DND-41 (cell line): Measurements from ENCODE around the gene KPTN.

Source experiments
- EZH2 ChIP-seq: IDR thresholded peaks from 3 replicates; pipeline ENCODE4 v1.6.1; 2012; ENCODE audit warnings: borderline replicate concordance, low read depth, mild to moderate bottlenecking, moderate library complexity, low read length, inconsistent platforms; ENCODE audit not compliant: severe bottlenecking
- TF ChIP-seq, protein P1 (sequence below): IDR thresholded peaks from 2 replicates; pipeline ENCODE4 v1.5.1; 2012; ENCODE audit warnings: borderline replicate concordance, low read length, moderate library complexity, mild to moderate bottlenecking; ENCODE audit not compliant: poor library complexity, severe bottlenecking; ENCODE audit errors: extremely low read depth

DNA sequence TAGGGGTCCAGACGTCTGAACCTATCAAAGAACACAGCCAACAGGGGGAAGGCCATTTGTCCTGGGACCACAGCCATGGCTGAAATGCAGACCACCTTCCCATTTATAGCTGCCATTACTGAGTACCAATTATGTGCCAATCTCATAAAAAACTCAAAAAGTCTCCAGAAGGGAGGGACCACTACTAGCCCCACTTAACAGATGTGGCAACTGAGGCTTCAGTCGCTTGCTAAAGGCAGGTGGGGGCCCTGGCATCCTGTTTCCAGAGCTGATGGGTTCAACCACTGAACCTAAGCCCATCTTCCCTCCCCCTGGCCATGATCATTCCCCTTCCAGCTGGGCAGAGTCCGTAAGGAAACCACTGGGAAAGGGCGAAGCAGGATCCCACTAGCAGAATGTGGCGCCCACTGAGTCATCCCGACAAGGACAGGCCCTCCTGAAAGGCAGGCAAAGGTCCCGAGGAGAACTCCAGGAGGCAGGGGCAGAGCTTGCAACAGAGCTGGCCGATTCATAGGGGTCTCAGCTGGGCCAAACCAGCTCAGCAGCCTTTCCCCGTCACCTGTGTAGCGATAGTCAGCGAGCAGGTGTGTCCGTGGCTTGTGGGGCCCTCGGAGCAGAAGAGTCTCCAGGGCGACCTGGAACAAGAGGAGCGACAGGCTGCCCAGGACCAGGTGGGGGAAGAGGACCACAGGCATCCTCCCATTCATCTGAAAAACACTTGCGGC, 45.2 kb upstream of the KPTN start:
- TF ChIP-seq EZH2: no peak
- TF ChIP-seq, protein P1, sequence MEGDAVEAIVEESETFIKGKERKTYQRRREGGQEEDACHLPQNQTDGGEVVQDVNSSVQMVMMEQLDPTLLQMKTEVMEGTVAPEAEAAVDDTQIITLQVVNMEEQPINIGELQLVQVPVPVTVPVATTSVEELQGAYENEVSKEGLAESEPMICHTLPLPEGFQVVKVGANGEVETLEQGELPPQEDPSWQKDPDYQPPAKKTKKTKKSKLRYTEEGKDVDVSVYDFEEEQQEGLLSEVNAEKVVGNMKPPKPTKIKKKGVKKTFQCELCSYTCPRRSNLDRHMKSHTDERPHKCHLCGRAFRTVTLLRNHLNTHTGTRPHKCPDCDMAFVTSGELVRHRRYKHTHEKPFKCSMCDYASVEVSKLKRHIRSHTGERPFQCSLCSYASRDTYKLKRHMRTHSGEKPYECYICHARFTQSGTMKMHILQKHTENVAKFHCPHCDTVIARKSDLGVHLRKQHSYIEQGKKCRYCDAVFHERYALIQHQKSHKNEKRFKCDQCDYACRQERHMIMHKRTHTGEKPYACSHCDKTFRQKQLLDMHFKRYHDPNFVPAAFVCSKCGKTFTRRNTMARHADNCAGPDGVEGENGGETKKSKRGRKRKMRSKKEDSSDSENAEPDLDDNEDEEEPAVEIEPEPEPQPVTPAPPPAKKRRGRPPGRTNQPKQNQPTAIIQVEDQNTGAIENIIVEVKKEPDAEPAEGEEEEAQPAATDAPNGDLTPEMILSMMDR: no peak
